ENCODE results near the gene DCLK2. TPM values are rescaled to one million over a fixed set of nuclear protein-coding genes. Genes with fewer than 3 reads are reported as not detected.

The DCLK2 gene
- total and polyA plus RNA-seq, 2 of the 4 experiments (the other 2 are of a cell fraction), result 11.3 to 15.5 TPM

DNA sequence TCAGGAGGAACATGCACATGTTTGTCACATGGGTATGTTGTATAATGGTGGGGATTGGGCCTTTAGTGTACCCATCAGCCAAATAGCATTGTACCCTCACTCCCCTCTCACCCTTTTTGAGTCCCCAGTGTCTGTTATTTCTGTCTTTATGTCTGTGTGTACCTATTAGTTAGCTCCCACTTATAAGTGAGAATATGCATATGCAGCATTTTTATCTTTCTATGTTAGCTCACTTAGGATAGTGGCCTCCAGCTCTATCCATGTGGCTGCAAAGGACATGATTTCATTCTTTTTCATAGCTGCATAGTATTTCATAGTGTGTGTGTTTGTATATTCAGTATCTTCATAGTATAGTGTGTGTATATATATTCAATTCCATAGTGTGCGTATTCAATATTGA is 64.6 kb downstream of the DCLK2 start:
- ATAC-seq (ENCODE audit: low read depth) (no peak), DNase-seq (no peak)
- H4K91ac ChIP-seq (ENCODE audit: insufficient read depth, low read depth, low read length), result no peak overlapping the region
- WGBS, 2 experiments (ENCODE audit: extremely low coverage in 2 of 2, insufficient read length in 1 of 2), result no CpG with 5 or more reads among the region's 1 CpG
- no peak overlapping the region for H4K8ac ChIP-seq (ENCODE audit: low read depth in 2 of 2, low read length in 2 of 2)
- no peaks in the 10 kb centered on the region for H4K20me1 ChIP-seq (ENCODE audit: insufficient read depth, low read length)
- H3K27me3 ChIP-seq (ENCODE audit: control insufficient read depth, insufficient read depth, low read length), result no peaks in the 10 kb centered on the region
- no peaks in the 10 kb centered on the region for H3K36me3 ChIP-seq (ENCODE audit: control insufficient read depth, insufficient read depth, low read length)
- H3K4me1 ChIP-seq (ENCODE audit: control insufficient read depth, insufficient read depth, low read length), result peaks cover 15% of the 10 kb centered on the region
- H3K79me1 ChIP-seq (ENCODE audit: low read depth in 1 of 2, low read length in 2 of 2), result peaks cover 50 to 67% of the 10 kb centered on the region in 2 experiments
- no peak overlapping the region for H3K4ac ChIP-seq (ENCODE audit: low read depth, low read length)
- no peak overlapping the region for H2BK15ac ChIP-seq (ENCODE audit: low read depth, low read length)
- TF ChIP-seq RFX5 (IDR thresholded peaks at IDR 0.05; ENCODE audit: low read depth, low read length) (no peak), SMC3 (IDR thresholded peaks at IDR 0.05; ENCODE audit: low read depth, low read length) (no peak), CEBPB (IDR thresholded peaks at IDR 0.05; ENCODE audit: low read depth, low read length) (no peak), MAFK (IDR thresholded peaks at IDR 0.05; ENCODE audit: low read depth, low read length) (peak; percentile 72)
- TF ChIP-seq, protein P1, sequence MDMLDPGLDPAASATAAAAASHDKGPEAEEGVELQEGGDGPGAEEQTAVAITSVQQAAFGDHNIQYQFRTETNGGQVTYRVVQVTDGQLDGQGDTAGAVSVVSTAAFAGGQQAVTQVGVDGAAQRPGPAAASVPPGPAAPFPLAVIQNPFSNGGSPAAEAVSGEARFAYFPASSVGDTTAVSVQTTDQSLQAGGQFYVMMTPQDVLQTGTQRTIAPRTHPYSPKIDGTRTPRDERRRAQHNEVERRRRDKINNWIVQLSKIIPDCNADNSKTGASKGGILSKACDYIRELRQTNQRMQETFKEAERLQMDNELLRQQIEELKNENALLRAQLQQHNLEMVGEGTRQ (IDR thresholded peaks at IDR 0.05; ENCODE audit: low read depth, low read length), result no peak
- TF ChIP-seq, protein P2, sequence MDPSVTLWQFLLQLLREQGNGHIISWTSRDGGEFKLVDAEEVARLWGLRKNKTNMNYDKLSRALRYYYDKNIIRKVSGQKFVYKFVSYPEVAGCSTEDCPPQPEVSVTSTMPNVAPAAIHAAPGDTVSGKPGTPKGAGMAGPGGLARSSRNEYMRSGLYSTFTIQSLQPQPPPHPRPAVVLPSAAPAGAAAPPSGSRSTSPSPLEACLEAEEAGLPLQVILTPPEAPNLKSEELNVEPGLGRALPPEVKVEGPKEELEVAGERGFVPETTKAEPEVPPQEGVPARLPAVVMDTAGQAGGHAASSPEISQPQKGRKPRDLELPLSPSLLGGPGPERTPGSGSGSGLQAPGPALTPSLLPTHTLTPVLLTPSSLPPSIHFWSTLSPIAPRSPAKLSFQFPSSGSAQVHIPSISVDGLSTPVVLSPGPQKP (IDR thresholded peaks at IDR 0.05; ENCODE audit: borderline replicate concordance, low read depth, low read length), result no peak
- no peak overlapping the region for H2AFZ ChIP-seq (replicated peaks; ENCODE audit: low read length, poor library complexity)
- no peak overlapping the region for H3K9ac ChIP-seq (ENCODE audit: low read depth, low read length)
- dilution Hi-C loops (cut with HindIII; ENCODE audit: low sequenced_read_pairs, unreplicated experiment) (no loop called here), in situ Hi-C loops (cut with MboI; ENCODE audit: low sequenced_read_pairs) (no loop called here), intact Hi-C loops (cut with micrococcal nuclease) (no loop called here)
- peaks cover 12% of the 10 kb centered on the region for H3K9me1 ChIP-seq (ENCODE audit: insufficient read depth, low read length)
- H2AK9ac ChIP-seq (replicated peaks; ENCODE audit: low read depth, low read length, poor library complexity), result no peak overlapping the region
- H3K27ac ChIP-seq (ENCODE audit: insufficient read depth, low read length), result no peak overlapping the region
- no peak overlapping the region for H3K4me3 ChIP-seq (ENCODE audit: insufficient read depth, low read depth, low read length)
- no peak overlapping the region for H2BK20ac ChIP-seq (ENCODE audit: low read depth, low read length)
- H3K14ac ChIP-seq (replicated peaks; ENCODE audit: low read depth, low read length), result no peak overlapping the region
- H3K18ac ChIP-seq (ENCODE audit: low read depth, low read length), result no peak overlapping the region
- no peak overlapping the region for H3K4me2 ChIP-seq (ENCODE audit: low read depth, low read length)
- no peak overlapping the region for H3K56ac ChIP-seq (ENCODE audit: extremely low read depth, insufficient read depth, low read length)
- H4K5ac ChIP-seq (ENCODE audit: low read depth, low read length), result no peak overlapping the region
- no peaks in the 10 kb centered on the region for H3K9me3 ChIP-seq (ENCODE audit: control insufficient read depth, insufficient read depth, low read length)
- ChIA-PET POLR2A (ENCODE audit: unreplicated experiment) (no interaction called here), CTCF (interaction anchor here (0.7 kb wide), 1 partner anchor 92 kb away, joined by 5 read pairs; no protein-coding TSS in a partner anchor)
- no peak overlapping the region for H2BK5ac ChIP-seq (ENCODE audit: low read depth, low read length, poor library complexity, severe bottlenecking)
- no peak overlapping the region for H3K23ac ChIP-seq (ENCODE audit: low read depth, low read length)
- no peak overlapping the region for H2AK5ac ChIP-seq (ENCODE audit: low read depth, low read length)
- BruUV-seq (replicated peaks), result no TSS peak
- H2BK120ac ChIP-seq (ENCODE audit: low read depth, low read length), result no peak overlapping the region

Measured in IMR-90 (cell line).